CD4-positive, alpha-beta T cell treated with Interleukin-4 for 1 hour (primary cell): ENCODE results near the gene MAGI1.

Experiments used
- DNase-seq, 2 donors: peaks; one replicate each; pipeline ENCODE4 v3.0.0-alpha.2; 2020 to 2022

The MAGI1 gene

GRCh38 chr3:65605876-65606432 lies 432.8 kb downstream of the MAGI1 start:
- no peak for DNase-seq

DNA sequence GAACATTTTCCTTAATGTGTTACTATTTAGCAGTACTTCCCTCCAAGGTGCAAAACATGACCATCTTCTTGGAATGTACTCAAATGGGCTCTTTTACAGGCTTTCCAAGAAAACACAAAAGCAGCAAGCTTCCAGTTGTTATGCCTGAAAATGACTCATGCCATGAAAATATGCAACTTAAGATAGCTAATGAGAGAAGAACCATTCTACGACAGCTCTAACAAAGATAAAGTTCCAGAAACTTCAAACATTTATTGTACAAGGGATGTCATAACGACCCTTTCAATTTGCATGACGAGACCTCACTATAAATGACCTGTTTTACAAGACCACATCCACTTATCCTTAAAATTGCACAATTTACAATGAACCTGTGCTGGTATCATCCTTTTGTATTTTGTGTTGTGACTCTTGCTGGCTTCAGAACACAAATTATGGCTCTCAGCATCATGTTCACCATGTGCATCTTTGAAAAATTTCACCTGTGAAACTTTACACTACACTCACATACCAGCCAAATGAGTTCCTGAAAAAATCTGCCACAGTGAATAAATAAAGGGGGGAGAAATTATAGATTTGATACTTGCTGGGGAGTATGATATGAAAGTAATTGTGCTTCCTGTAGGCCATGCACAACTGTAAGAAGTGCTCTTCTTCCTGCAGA lies 433.7 kb downstream of the MAGI1 start:
- no peak for DNase-seq

DNA sequence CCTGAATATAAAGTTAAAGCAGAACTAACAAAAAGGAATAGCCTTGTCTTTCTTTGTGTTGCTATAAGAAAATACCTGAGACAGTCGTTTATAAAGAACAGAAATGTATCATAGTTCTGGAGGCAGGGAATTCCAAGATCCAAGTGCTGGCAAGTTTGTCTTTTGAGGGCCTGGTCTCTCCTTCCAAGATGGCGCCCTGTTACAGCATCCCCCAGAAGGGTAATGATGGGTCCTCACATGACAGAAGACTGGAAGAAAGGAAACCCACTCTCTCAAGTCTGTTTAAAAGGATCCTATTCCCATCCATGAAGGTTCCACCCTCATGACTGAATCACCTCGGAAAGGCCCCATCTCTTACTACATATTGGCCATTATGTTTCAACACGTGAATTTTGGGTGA lies 435.1 kb downstream of the MAGI1 start:
- no peak for DNase-seq

GRCh38 chr3:65600888-65601287 lies 437.8 kb downstream of the MAGI1 start:
- no peak for DNase-seq

DNA sequence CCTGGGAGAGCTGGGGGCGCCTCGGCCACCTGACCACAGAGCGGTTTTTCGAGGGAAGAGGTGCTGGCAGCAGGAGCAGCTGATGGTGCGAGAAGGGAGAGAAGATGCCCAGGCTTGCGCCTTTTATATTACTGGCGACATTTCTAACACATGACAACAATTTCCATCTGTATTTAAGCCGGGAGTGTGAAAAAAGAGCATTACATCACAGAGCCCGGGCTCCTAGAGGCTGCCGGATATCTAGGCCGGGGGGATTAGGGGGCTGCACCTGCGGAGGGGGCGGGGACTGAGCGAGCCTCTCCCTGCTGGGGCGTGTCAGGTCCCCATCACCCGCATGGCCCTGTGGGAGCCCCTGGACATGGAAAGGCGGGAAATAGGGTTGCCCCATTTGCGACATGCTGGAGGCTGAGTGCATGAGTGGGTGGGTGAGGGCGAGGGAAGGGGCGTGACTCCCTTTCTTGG lies 440.7 kb downstream of the MAGI1 start:
- no peak for DNase-seq

- no peak for DNase-seq
Measured at GRCh38 chr3:65597226-65597951, 441.3 kb downstream of the MAGI1 start.

DNA sequence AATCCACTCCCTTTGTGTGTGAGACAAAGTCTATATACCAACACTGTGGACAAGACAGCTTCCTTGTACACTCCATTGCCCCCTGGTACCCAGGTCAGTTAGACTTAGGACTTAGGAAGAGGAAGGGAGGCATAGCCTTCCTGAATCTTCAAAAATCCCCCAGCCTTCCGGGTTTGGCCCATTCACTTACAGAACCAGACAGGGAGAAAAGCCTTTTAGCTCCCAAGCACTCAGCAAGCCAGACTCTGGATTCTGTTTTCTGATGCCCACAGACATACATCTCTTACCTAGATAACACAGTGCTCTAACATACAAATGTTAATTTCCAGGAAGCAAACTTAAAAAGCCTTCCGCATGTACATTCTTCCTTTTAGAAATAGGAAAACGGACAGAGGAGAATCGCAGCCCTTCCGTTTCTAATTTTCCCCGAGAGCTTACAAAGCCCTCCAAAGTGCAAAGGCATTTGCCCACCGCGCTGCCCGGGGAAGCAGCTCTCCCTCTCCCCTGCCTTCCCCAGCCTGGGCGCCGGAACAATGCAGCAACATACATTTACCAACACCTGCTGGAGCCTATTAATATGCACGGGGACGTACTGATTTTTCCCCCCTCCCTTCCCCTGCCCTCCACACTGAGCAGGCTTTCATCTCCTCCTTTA lies 442.0 kb downstream of the MAGI1 start:
- no peak for DNase-seq

GRCh38 chr3:65596029-65596300 lies 442.8 kb downstream of the MAGI1 start:
- DNase-seq, result no peak

- no peak for DNase-seq
Measured at GRCh38 chr3:65595222-65596028, 443.3 kb downstream of the MAGI1 start.

GRCh38 chr3:65593780-65594752 lies 444.7 kb downstream of the MAGI1 start:
- DNase-seq, result no peak

GRCh38 chr3:65591313-65591712 lies 447.4 kb downstream of the MAGI1 start:
- DNase-seq, result no peak

GRCh38 chr3:65588884-65589283 lies 449.8 kb downstream of the MAGI1 start:
- DNase-seq, result no peak

GRCh38 chr3:65587650-65588439 lies 450.9 kb downstream of the MAGI1 start:
- no peak for DNase-seq

DNA sequence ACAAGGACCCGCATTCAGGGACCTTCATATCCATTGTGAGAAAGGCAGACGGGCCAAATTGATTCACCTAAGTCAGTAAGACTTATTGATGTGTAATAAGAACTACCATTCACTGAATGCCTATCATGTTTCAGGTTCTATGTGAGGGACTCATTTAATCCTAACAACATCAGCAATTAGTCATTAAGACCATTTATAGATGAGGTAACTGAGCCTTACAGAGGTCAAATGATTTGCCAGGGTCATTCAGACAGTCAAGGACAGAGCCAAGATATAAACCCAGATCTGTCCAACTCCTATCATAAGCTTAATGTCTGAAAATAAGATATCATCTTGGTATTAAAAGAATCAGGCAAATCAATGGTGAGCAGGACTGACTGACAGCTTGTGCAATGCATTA lies 453.8 kb downstream of the MAGI1 start:
- DNase-seq, result no peak

DNA sequence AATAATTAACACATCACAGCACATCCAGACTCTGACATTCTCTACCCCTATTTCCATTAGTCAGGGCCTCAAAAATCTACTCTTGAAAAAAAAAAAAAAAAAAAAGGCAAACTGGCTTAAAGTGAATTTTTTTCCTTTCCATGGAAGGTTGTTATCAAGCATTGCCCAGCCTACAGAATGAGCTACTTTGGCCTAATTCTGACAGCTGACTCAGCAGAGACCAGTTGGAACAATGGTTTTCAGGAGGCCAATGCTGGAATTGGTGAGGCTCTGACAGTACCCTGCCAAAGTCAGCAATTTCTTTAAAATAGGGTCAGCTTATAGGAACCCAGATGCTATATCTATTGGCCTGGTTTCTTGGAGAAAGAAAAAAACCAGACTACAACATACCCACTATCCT lies 454.7 kb downstream of the MAGI1 start:
- DNase-seq, result no peak

- no peak for DNase-seq
Measured at GRCh38 chr3:65583188-65583587, 455.5 kb downstream of the MAGI1 start.

DNA sequence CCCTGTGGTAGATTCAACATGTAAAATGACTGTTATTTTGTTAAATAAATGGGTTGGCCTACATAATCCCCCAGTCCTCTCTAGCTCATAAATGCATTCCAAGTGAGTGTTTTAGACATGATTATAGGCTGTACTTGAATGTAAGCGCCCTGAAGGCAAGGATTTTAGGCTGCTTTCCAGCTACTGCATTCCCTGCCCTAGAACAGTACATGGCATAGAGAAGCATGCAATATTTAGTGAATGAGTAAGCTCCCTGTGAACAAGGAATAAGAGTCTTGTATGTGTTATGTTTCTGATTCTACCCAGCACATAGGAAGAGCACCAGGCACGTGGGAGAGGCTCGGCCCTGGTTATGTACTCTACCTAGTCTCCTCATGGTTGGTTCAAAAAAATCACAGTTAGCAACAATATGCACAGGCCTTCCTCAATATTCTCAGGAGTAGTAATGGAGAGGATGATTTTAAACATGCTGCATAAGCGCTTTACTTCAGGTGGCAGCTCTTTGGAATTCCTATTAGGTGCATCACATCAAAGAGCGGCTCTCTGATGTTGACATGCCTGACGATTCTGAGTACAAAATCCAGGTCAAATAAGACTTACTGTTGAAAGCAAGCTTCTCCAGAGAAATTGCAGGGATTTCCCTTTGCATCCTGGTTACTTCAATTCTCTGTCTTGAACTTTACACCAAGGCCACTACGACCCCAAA lies 456.6 kb downstream of the MAGI1 start:
- no peak for DNase-seq

DNA sequence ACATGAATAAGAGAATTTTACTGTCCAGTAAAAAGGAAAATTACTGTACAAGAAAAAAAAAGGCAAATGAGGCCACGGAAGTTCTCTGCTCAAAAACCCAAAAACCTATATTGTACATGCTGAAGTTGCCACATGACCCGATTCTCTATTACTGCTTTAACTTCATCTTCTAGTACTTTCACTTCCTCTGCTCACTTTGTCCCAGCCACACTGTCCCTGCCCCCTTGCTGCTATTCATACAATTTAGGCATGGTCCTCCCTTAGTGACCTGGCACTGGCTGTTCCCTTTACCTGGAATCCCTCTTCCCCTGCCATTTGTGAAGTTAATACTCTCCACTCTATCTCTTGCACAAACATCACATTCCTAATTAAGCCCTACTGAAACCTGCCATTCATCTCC lies 457.4 kb downstream of the MAGI1 start:
- no peak for DNase-seq

DNA sequence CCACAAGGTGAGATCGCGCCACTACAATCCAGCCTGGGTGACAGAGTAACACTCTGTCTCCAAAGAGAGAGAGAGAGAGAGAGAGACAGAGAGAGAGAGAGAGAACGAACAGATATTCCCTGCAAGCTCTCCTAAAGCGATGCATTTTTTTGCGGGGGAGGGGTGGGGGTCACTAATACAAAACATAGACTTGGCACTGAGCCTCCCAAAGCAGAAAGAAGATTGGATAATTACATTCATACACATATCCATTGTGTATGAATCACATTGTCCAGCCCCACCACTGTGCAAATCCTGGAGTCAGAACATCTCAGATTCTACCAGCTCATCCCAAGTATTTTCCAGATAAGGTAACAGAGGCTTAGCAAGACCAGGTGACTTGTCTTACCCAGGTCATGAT lies 459.9 kb downstream of the MAGI1 start:
- no peak for DNase-seq

- DNase-seq, result no peak
Measured at GRCh38 chr3:65577843-65578430, 460.8 kb downstream of the MAGI1 start.
